ENCODE data around the gene PDX1. TPM values are rescaled to one million over a fixed set of nuclear protein-coding genes. Genes with fewer than 3 reads are reported as not detected.

Gene PDX1
- total and polyA plus RNA-seq, 9 of the 15 experiments (the other 6 are each of a cell fraction or from before 2014, with no cell fraction given), result not detected

GRCh38 chr13:27965740-27966640 is 46.2 kb downstream of the PDX1 start (continued):
- TF ChIP-seq NKRF (IDR thresholded peaks at IDR 0.05; ENCODE audit: borderline replicate concordance) (no peak), ETV5 (CRISPR knock-in tag; IDR thresholded peaks at IDR 0.05; ENCODE audit: low read depth) (no peak), TSC22D4 (tag; IDR thresholded peaks at IDR 0.05) (no peak), ELF4 (CRISPR knock-in tag; IDR thresholded peaks at IDR 0.05) (no peak)

- no peak overlapping the region for H3K9ac ChIP-seq (ENCODE audit: insufficient read depth in 1 of 2, low read depth in 2 of 2, low read length in 2 of 2)
- CTCF ChIA-PET (ENCODE audit: low intra/inter-chr PET ratio), result no interaction called here
- H3K27me3 ChIP-seq (ENCODE audit: control insufficient read depth in 2 of 2, insufficient read depth in 2 of 2, low read length in 2 of 2), result peaks cover 12 to 80% of the 10 kb centered on the region in 2 experiments; a peak in 4 of 5 replicates
- TF ChIP-seq REST (IDR thresholded peaks at IDR 0.05; ENCODE audit: borderline replicate concordance) (no peak), REST (CRISPR knock-in tag; IDR thresholded peaks at IDR 0.05; ENCODE audit: low read depth) (no peak)
These were observed 46.9 kb downstream of the PDX1 start for GRCh38 chr13:27966641-27967202.

More at GRCh38 chr13:27966641-27967202, 46.9 kb downstream of the PDX1 start:
- Histone ChIP-seq H4K20me1 (replicated peaks; ENCODE audit: control insufficient read depth, insufficient read depth, low read length) (no peaks in the 10 kb centered on the region; the same call in 1 of the 2 replicates), H3K9me3 (replicated peaks; ENCODE audit: control insufficient read depth, insufficient read depth, low read depth, low read length) (no peaks in the 10 kb centered on the region), H3K79me2 (ENCODE audit: control insufficient read depth, insufficient read depth, low read length) (no peaks in the 10 kb centered on the region), H3K9me1 (ENCODE audit: control insufficient read depth, insufficient read depth, low read length) (no peaks in the 10 kb centered on the region), H3K4me3 (no peak overlapping the region), H3K4me1 (replicated peaks in 1 of 2; ENCODE audit: control insufficient read depth in 2 of 2, insufficient read depth in 2 of 2, low read length in 2 of 2) (no peaks in the 10 kb centered on the region; a peak in 1 of 5 replicates), H3K4me2 (ENCODE audit: insufficient read depth, low read length) (no peak overlapping the region), H2AFZ (ENCODE audit: low read depth, low read length) (no peak overlapping the region), H3K36me3 (ENCODE audit: control insufficient read depth, insufficient read depth, low read length) (no peaks in the 10 kb centered on the region), H3K27ac (ENCODE audit: extremely low read depth, low read depth, low read length) (no peak overlapping the region)
- no TSS peak for BruUV-seq (replicated peaks)
- intact Hi-C loops (cut with micrococcal nuclease) (no loop called here), in situ Hi-C loops (cut with MboI) (loop anchor here (25.0 kb wide), 1 partner anchor 454 kb away; no protein-coding TSS in a partner anchor)
- no peak for ATAC-seq
- no peak for FAIRE-seq
- POLR2A ChIA-PET, result no interaction called here
- no peak for DNase-seq (ENCODE audit: extremely low read depth in 1 of 4, low spot score in 3 of 4)
- WGBS (ENCODE audit: insufficient coverage, low coverage, missing lambda C conversion rate), result 2% methylated on average over 8 of the region's 38 CpGs

All from K562 (cell line).